ENCODE measurements around the gene OR13C9. TPM values are rescaled to one million over a fixed set of nuclear protein-coding genes. Genes with fewer than 3 reads are reported as not detected.
"Not testable (repeated sequence)": the region's sequence is repeated elsewhere in the genome, so short reads cannot be mapped to it uniquely, and the experiment has no call there.

The OR13C9 gene
- total RNA-seq, 2 donors from 2014 or later = not detected

GRCh38 chr9:104611213-104611612 is 6.8 kb downstream of the OR13C9 start:
- DNase-seq (ENCODE audit: low spot score) = no peak
- no peaks in the 10 kb centered on the region for H3K4me1 ChIP-seq
- no peaks in the 10 kb centered on the region for H3K36me3 ChIP-seq
- no peaks in the 10 kb centered on the region for H3K27me3 ChIP-seq
- peaks cover 3 to 6% of the 10 kb centered on the region in 2 donors for H3K9me3 ChIP-seq
- TF ChIP-seq CTCF (IDR thresholded peaks at IDR 0.05) = no peak
- no peak overlapping the region for H3K4me3 ChIP-seq
- H3K27ac ChIP-seq = no peak overlapping the region

DNA sequence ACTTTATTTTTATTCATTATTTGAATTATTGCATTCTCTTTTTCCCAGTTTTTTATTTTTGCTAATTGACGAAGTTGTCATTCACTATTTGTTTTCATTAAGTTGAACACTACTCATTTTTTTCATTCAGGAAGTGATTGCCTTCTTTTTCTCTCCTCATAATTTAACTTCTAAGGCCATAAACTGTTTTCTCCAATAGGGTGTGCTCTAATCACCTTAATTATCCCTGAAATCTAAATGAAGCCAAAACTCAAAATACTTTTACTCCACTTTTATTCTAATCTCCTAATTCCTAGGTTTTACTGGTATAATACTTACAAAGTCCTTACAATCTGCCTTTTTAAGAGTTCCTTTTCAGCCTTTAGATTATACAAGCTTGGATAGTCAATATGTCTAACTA is 9.7 kb downstream of the OR13C9 start:
- Histone ChIP-seq H3K4me1 (no peaks in the 10 kb centered on the region), H3K9me3 (peaks cover 0 to 3% of the 10 kb centered on the region in 2 donors), H3K4me3 (no peak overlapping the region), H3K27me3 (no peaks in the 10 kb centered on the region), H3K36me3 (no peaks in the 10 kb centered on the region), H3K27ac (no peak overlapping the region)
- no peak for DNase-seq (ENCODE audit: low spot score)
- peak in 1 of 2 donors; percentile 14 for TF ChIP-seq CTCF (IDR thresholded peaks at IDR 0.05)

DNA sequence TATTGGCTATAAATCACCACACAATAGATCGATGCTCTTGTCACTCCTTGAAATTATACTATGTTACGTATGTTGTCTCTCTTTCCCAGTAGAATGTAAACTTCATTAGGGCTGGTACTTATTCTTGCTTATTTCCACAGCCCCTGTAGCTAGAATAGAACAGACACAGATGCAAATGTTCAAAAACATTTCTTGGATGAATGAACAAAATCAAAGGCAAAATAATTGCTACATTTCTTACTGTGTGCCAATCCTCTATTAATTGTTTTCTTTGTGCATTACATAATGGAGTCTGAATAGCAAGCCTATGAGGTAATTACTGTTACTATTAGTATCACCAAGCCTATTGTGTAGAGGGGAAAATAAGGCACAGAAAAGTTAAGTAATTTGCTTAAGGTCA is 11.9 kb downstream of the OR13C9 start:
- Histone ChIP-seq H3K4me1 (no peaks in the 10 kb centered on the region), H3K4me3 (no peak overlapping the region), H3K27me3 (no peaks in the 10 kb centered on the region), H3K9me3 (peaks cover 0 to 3% of the 10 kb centered on the region in 2 donors), H3K27ac (no peak overlapping the region), H3K36me3 (no peaks in the 10 kb centered on the region)
- no peak for DNase-seq (ENCODE audit: low spot score)
- no peak for TF ChIP-seq CTCF (IDR thresholded peaks at IDR 0.05)

DNA sequence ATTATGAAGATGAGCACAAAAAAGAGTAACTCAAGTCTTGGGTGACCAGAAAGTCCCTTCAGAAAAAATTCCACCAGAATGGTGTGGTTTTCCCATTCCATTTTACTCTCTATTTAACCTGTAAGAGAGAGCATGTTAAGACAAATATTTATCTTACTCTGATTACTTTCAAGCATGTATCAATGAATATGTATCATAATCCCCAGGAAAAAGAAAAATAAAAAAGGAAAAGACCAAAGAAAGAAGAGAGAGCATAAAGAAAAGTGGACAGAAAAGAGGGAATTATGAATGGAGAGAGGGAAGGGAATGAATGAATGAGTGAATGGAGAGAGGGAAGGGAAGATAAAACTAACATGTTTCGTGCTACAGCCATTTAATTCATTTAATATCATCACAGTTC is 12.5 kb downstream of the OR13C9 start, which contains the start of gene OR13C2:
TSS of gene OR13C2 (minus strand) at position 101 of the 400 bp plus-strand sequence. CDS start at position 101, 0 bp downstream.
- not testable (repeated sequence) for DNase-seq (ENCODE audit: low spot score); H3K27me3 ChIP-seq; H3K4me1 ChIP-seq; H3K9me3 ChIP-seq; H3K27ac ChIP-seq; H3K4me3 ChIP-seq; H3K36me3 ChIP-seq

DNA sequence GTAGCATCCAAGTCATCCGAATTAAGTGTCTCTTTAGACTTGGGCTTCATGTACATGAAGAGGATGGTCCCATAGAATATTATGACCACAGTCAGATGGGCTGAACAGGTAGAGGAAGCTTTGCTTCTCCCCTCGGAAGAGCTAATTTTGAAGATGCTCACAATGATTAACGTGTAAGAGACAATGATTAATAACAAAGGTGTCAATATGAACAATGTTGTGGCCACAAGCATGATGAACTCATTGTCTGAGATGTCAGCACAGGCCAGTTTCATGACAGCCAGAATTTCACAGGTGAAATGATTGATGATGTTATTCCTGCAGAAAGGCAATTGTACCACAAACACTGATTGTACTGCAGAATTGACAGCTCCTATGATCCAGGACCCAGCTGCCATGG is 13.2 kb downstream of the OR13C9 start:
- no peak for TF ChIP-seq CTCF (IDR thresholded peaks at IDR 0.05)
- H3K27me3 ChIP-seq = no peaks in the 10 kb centered on the region
- no peaks in the 10 kb centered on the region for H3K4me1 ChIP-seq
- H3K27ac ChIP-seq = no peak overlapping the region
- H3K9me3 ChIP-seq = peaks cover 0 to 3% of the 10 kb centered on the region in 2 donors
- H3K36me3 ChIP-seq = no peaks in the 10 kb centered on the region
- DNase-seq (ENCODE audit: low spot score) = no peak
- H3K4me3 ChIP-seq = no peak overlapping the region

GRCh38 chr9:104599313-104599712 is 18.7 kb downstream of the OR13C9 start, which contains the start of gene OR13C5:
Gene OR13C5 (minus strand): TSS chr9:104599413. CDS start chr9:104599413, 0 bp downstream.
- not testable (repeated sequence) for DNase-seq (ENCODE audit: low spot score); H3K4me1 ChIP-seq; H3K4me3 ChIP-seq; H3K27ac ChIP-seq; H3K36me3 ChIP-seq; H3K9me3 ChIP-seq; H3K27me3 ChIP-seq

- H3K4me3 ChIP-seq; DNase-seq (ENCODE audit: low spot score); H3K27ac ChIP-seq; H3K36me3 ChIP-seq; H3K4me1 ChIP-seq; H3K9me3 ChIP-seq; H3K27me3 ChIP-seq: not testable (repeated sequence)
Observed at GRCh38 chr9:104598749-104599148, 19.3 kb downstream of the OR13C9 start.

Measured in right atrium auricular region (tissue), 2 donors.